NCI-H1105 treated with DMSO at 0.1 percent for 48 hours (cell line): ENCODE measurements around the gene MRPL2.
A peak's percentile ranks its signal among the peaks of the same experiment; 100 is the strongest.
"Not testable (repeated sequence)": the region's sequence is repeated elsewhere in the genome, so short reads cannot be mapped to it uniquely, and the experiment has no call there.

Source experiments
- DNase-seq: peaks from one replicate; lab custom pipeline; 2025; lab: John Stamatoyannopoulos, UW

The MRPL2 gene

DNA sequence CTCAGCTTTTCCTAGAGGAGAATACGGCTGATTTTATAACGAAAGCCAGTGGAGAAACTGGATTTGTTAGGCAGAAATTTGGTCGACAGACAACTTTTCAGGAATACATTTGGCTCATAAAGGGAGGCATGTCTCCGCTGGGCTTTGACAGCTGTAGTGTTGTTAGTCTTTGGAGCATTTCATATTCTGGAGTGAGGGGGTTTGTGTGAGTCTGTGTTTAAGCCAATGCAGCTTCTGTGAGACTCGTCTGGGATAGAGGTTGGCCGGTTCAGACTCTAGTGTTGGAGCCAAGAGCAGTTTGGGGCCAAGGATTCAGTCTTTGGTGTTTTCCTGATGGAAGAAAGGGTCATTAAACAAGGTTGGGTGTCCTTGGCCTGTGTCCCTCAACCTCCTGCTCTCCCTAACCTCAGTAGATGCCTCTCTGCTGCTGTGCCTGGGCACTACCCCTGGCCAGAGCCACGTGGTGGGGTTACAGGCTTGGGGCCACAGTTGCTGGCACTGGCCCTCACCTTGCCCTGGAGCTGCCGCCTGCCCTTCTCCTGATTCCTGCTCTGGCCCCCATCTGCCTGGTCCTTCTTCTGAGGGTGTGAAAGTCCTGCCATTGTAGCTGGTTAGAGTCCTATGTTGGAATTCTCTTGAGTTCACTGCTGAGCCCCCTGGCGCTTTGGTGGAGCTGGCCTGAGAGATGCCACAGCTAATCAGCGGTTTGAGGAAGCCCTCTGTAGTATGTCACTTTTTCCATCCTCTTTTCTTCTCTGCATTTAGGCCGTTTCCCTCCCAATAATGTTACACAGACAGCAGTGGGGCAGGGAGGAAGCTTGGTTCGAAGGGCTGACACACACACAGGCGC is 23.8 kb upstream of the MRPL2 start:
- DNase-seq: no peak

DNA sequence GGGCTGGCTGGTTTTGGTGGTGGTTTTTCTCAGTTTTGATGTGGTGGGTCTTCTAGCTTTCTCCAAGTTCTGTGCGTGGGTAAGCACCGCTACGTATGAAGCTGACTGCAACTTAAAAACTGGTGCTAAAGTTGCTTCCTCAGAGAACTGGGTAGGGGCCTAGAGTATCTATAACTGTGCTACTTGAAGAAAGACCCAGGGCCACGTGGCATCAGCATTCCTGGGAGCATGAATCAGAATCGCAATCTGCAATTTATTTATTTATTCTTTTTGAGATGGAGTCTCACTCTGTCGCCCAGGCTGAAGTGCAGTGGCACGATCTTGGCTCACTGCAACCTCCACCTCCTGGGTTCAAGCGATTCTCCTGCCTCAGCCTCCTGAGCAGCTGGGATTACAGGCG is 22.7 kb upstream of the MRPL2 start:
- DNase-seq: not testable (repeated sequence)

DNA sequence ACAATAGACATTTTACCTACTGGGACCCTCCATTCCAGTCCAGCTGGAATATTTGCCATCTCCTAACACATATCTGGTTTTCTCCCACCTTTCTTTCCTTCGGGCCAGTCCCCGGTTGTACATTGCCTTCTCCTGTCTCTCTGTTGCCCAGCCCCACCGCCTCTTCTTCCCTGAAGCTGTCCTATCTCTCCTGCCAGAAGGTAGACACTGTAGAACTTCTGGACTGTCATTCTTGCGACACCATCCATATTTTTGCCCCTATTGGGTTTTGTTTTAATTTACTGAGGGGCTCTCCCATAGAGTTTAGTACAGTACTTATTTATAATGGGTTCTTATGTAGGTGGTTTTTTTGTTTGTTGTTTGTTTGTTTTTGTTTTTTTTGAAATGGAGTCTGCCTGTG is 21.8 kb upstream of the MRPL2 start:
- no peak for DNase-seq

DNA sequence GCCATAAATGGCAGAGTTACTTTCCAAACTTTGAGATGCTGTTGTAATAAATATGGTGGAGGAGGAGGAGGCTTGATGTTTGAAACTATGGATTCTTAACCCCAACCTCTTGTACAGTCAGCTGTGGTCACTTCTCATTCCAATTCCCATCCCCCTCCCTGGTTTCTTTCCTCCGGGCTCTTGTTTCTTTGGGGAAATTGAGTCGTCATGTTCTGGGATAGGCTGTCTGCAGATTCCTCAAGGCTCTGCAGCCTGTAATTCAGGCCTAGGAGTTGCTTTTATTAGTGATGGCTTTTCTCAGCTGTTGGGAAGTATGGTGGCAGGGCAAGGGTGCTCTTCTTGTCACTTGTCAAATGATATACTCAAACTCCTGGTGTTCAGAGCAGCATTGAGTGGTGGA is 19.5 kb upstream of the MRPL2 start:
- DNase-seq: no peak

DNA sequence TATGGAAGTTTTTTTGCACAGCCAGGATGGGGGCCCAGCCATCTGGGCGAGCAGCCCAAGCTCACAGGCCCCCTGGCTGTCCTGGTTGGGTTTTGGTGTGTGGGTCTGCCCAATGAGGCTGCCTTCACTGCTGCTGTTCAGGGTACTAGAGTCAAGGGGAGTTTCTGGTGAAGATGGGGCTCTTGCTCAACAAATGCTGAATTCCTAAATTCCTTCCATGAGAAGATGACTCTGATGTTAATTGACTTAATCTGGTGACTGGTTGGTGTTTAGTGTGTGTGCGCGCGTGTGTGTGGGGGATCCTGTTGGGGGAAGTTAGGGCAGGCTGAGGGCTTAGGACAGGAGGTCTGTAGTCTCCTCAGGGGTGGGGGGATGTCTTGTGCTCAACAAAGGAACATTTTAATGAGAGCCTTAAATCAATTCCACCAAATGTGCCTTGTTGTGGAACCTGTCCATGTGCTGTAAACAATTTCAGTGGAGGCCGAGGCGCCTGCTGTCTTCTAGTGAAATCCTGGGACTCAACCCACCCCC is 18.8 kb upstream of the MRPL2 start:
- no peak for DNase-seq

DNA sequence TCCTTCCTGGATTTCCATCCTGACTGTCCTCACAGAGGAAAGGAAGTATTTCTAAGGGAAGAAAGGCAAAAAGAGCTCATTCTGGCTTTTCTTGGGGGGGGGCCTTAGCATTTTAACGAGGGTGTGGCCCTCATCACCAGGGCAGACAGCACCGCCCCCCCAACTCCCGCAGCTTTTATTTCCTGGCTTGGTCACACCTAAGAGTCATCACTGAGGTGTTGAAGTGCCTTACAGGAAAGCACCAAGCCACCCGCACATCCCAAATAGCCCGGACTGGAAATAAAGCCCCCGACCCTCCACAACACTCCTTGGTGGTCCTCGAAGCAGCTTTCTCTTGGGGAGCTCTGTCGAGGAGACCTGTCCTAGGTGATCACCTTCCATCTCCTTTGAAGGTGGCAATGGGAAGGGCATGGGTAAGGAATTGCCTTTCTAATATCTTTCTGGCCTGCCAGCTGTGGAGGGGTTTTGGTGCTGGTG is 18.1 kb upstream of the MRPL2 start:
- no peak for DNase-seq

DNA sequence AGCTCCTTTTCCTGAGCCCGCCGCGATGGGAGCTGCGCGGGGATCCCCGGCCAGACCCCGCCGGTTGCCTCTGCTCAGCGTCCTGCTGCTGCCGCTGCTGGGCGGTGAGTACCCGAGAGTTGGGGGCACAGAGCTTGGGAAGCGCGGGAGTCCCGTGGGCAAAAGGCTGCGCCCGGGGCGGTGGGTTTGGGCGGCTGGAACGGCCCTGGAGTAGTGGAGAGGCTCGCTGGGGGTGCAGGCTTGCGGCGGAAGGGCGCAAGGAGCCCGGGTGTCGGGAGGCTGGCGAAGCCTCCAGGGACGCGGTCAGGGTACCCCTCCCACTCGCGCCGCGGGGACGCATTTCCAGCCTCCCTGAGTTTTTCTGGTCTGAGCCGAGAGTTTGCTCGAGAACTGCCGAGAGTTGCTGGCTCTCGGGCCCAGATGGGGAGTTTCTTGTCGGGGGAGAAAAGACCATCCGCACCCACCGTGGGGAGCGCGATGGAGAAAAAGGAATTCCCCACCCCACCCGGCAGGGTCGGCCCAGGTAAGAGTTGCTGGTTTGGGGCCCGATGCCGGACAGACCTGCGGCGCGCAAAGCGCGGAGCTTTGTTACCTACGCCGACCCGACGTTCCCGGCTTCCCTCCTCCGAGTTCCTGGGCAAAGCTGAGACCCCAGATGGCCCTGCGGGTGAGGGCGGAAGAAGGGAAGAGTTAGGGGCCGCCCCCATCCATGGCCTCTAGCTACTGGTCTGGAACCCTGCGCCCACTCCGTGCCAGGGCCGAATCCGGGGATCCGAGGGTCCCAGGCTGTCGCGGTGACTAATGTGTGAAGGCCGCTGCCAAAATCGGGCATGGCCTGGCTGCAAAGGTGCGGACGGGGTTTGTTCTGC is 17.5 kb upstream of the MRPL2 start:
- DNase-seq: peak; percentile 38

DNA sequence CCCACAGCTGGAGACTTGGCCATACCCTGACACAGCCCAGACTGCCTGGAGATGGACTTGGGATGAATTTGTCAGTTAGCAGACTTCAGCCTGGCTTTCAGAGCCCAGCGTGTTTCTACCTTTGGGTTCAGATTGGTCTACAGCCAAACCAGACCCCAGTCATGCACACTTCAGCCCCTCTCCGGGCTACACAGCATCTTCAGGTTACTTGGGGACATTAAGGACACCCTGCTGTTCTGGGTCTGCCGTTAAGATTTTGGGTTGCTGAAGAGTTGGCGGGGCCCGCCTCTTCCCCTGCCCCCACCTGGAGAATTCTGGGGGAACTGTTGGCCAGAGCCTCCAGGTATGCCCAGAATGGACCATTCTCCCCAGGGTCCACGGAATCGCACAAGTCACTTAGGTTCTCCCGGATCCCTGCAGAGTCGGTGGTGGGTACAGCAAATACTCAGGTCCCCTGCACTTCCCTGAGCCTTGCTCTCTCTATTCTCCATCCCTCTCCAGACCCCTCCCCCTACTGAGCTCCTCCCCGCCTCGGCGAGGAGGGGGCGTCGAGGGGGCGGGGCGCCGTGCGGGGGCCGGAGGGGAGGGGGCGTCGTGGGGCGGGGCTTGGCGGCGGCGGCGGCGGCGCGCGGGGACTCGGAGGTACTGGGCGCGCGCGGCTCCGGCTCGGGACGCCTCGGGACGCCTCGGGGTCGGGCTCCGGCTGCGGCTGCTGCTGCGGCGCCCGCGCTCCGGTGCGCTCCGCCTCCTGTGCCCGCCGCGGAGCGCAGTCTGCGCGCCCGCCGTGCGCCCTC is 16.6 kb upstream of the MRPL2 start, which contains the start of gene PTK7:
PTK7 (plus strand) TSS at position 645 of the 794 bp plus-strand sequence. CDS start 175 bp downstream, outside the sequence.
- DNase-seq: peak; percentile 73

- DNase-seq: no peak
Observed at GRCh38 chr6:43074847-43075669, 15.8 kb upstream of the MRPL2 start.

DNA sequence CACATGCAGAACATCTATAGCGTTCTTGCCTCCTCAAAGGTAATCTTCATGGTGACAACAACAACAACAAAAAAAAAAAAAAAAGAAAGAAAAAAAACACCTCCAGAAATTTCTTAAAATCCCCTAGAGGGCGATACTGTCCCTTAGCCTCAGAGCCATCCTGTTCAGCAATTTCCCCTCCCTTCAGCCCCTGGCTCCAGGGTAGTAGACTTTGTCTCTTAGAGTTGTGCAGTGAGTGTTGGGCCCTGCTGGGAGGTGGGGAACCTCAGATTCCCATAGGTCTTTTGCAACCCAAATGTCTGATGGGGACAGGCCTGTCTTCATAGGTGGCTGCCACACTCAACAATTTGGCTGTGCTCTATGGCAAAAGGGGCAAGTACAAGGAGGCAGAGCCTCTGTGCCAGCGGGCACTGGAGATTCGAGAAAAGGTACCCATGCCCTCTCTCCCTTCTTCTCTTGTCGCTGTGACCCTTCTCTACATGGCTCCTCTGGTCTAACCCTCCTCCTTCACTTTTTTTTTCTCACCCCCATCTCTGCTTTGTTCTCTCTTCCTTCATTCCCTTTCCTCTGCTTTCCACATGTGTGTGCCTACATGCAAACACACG is 10.9 kb upstream of the MRPL2 start:
- peak; percentile 54 for DNase-seq

- DNase-seq: no peak
Observed at GRCh38 chr6:43062818-43063217, 3.6 kb upstream of the MRPL2 start.

GRCh38 chr6:43061861-43062260 is 2.6 kb upstream of the MRPL2 start:
- DNase-seq: no peak

DNA sequence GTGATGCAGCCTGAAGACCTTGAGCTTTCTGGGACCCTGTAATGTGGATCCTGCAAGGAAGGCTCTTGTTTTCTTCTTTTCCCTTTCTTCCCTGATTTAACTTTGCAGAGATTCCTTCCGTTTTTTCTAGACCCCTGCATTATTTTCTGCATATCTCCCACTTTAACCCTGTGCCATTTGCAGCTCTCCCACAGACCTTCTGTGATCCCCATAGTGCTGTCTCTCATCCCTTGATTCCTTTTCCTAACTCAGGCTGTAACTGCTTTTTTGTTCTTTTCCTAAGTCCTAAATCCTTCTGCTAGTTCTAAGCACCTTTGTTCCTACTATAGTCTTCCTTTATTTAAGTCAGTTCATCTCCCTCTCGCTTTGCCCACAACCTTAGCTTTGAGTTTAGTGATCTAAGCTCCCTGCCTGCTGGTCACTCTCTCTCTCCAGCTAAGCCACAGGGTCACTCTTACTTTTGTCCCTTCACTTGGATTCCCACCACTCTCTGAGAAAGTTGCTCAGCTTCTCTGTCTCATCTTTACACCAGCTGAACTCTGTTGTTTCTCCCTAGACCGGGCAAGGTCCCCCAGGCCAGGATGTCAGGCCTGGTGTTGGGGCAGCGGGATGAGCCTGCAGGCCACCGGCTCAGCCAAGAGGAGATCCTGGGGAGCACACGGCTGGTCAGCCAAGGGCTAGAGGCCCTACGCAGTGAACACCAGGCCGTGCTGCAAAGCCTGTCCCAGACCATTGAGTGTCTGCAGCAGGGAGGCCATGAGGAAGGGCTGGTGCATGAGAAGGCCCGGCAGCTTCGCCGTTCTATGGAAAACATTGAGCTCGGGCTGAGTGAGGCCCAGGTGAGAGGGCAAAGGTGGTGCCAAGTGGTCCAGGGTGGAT is 1.8 kb upstream of the MRPL2 start:
- no peak for DNase-seq

DNA sequence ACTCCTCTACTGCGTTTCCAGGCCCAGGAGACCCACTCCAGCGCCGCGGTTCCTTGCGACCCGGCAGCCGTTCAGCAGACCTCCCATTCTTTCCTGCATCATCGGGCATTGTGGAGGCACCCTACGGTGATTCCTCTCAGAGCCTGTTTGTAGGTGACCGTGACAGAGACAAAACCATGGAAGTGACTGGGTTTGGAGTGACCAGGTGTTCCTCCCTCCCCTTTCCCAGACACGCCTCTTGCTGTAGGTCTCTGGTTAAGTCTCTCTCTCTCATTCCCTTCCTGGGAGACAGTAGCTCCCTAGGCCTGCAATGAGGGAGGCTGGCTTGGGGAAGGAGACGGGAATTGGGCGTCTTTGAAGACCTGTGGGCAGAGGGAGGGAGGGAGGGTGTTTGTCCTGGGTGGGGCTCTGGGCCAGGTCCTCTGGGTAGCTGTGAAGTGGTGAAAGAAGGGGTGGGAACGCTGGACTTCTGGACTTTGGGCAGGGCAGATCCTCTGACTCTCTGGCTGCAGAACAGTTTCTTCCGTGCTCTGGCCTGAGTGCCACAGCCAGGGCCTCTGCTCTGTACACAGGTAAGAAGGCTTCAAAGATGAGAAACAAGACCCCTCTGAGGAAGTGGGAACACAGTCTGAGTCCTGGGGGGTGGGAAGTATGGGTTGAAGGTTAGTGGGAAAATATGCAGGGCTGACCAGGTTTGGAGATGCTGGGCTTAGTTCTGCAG is 960 bp upstream of the MRPL2 start:
- DNase-seq: peak; percentile 35

- DNase-seq: no peak
Observed at GRCh38 chr6:43058531-43058930, 703 bp downstream of the MRPL2 start.

DNA sequence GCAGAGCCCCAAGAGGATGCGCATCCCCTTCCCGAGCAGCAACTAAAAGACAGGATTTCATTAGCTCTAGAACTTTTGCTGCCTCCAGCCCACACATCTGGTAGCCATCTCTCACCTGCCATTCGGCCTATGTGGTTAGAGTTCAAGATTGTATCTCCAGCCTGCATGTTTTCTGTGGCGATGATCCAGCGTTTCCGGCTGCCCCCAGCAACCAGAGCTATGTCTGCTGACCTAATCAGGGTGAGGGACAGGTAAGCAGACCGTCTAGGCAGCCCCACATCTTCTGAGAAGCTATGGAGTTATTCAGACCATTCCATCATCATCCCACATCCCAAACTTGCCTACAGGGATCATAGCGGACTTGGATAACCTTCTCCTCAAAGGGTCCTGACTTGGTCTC is 3.3 kb downstream of the MRPL2 start:
- no peak for DNase-seq

- no peak for DNase-seq
Observed at GRCh38 chr6:43054206-43054943, 4.9 kb downstream of the MRPL2 start.
